ENCODE measurements around the gene AGRN. TPM values are rescaled to one million over a fixed set of nuclear protein-coding genes. Genes with fewer than 3 reads are reported as not detected.
"Not testable (repeated sequence)": the region's sequence is repeated elsewhere in the genome, so short reads cannot be mapped to it uniquely, and the experiment has no call there.

The AGRN gene
- total RNA-seq, 1 donor from 2014 or later, result 1,083 TPM

DNA sequence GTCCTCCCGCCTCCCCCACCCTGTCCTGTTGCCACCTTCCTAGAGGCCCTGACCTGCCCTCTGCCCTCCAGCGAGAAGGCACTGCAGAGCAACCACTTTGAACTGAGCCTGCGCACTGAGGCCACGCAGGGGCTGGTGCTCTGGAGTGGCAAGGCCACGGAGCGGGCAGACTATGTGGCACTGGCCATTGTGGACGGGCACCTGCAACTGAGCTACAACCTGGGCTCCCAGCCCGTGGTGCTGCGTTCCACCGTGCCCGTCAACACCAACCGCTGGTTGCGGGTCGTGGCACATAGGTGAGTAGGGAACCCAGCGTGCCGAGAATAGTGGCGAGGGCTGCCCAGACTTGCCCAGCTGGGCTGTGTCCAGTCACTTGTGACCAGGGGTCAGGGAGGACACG is 33.8 kb downstream of the AGRN start:
- DNase-seq (ENCODE audit: low read depth), result no peak

DNA sequence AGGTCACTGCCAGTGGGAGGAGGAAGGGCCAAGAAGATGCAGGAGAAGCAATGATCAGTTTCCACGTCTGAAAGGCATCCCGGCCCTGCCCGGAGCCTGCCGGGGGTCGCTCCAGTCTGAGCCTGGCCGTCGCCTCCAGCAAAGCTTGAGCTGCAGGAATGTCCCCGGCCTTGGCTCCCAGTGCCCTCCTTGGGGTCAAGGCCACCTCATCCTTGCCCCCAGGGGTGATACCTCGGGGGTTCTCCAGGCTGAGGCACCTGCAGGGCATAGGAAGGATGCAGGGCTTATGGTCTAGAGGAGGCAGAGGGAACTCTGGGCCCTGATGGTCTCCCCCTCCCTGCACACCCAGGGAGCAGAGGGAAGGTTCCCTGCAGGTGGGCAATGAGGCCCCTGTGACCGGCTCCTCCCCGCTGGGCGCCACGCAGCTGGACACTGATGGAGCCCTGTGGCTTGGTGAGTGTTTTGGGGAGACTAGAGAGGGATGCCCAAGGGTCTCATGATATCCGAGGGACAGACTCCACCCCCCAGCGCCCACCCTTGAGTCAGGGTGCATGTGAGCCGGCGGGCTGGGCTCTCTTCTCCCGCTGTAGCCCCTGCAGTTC is 34.3 kb downstream of the AGRN start:
- no peak for DNase-seq (ENCODE audit: low read depth)

DNA sequence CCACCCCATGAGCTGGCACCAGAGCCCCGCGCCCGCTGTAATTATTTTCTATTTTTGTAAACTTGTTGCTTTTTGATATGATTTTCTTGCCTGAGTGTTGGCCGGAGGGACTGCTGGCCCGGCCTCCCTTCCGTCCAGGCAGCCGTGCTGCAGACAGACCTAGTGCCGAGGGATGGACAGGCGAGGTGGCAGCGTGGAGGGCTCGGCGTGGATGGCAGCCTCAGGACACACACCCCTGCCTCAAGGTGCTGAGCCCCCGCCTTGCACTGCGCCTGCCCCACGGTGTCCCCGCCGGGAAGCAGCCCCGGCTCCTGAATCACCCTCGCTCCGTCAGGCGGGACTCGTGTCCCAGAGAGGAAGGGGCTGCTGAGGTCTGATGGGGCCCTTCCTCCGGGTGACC is 35.1 kb downstream of the AGRN start:
- no peak for DNase-seq (ENCODE audit: low read depth)

DNA sequence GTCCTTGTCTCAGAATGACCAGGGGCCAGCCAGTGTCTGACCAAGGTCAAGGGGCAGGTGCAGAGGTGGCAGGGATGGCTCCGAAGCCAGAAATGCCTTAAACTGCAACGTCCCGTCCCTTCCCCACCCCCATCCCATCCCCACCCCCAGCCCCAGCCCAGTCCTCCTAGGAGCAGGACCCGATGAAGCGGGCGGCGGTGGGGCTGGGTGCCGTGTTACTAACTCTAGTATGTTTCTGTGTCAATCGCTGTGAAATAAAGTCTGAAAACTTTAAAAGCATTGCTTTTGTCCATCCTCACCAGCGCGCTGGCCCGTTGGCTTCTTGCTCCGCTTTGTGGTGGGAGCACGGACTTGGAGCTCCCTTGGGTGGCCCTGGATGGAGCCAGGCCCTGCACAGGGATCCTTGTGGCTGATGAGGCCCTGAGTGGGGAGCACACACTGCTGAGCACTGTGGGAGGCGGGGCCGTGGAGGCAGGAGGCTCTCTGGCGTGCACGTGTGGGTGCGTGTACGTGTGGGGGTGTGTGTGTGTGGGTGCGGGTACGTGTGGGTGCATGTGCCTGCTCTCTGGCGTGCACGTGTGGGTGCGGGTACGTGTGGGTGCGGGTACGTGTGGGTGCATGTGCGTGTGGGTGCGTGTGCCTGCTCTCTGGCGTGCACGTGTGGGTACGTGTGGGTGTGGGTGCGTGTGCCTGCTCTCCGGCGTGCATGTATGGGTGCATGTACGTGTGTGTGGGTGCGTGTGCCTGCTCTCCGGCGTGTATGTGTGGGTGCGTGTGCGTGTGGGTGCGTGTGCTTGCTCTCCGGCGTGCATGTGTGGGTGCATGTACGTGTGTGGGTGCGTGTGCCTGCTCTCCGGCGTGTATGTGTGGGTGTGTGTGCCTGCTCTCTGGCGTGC is 36.2 kb downstream of the AGRN start:
- no peak for DNase-seq (ENCODE audit: low read depth)

DNA sequence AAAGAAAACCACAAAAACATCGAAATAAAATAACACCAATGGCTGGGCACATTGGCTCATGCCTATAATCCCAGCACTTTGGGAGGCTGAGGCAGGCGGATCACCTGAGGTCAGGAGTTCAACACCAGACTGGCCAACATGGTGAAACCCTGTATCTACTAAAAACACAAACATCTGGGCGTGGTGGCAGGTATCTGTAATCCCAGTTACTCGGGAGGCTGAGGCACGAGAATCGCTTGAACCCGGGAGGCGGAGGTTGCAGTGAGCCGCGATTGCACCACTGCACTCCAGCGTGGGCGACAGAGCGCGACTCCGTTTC is 37.8 kb downstream of the AGRN start:
- DNase-seq (ENCODE audit: low read depth), result not testable (repeated sequence)

- no peak for DNase-seq (ENCODE audit: low read depth)
Measured at GRCh38 chr1:1058088-1058905, 38.4 kb downstream of the AGRN start.

- DNase-seq (ENCODE audit: low read depth), result no peak
Measured at GRCh38 chr1:1058921-1059493, 39.1 kb downstream of the AGRN start.

DNA sequence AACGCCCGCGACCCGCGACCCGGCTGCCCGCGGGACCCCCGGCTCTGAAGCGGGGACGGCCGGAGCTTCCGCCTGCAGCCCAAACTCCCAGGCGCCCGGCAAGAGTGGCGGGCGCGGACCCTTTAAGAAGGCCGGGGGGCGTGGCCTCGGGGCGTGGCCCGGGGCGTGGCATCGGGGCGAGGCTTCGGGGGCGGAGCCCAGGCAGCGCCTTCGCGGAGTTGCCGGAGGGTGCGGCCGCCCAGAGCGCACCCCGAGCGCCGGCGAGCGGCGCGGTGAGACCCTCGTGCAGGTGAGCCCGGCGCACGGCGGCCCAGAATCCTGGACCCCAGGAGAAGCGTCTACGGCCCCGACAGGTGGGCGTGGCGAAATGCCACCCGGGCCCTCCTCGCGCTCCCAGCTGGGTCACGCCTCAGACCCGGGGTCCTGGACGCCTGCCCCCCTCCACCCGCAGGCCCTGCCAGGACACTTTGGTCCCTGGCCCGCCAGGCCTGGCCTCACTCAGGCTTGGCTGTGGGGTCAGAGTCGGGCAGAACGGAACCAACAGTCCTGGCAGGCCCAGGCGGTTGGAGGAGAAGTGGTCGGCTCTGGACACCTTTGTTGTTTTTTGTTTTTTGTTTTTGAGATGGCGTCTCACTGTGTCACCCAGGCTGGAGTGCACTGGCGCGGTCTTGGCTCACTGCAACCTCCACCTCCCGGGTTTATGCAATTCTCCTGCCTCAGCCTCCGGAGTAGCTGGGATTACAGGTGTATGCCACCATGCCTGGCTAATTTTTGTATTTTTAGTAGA is 39.8 kb downstream of the AGRN start:
- peak; percentile 31 for DNase-seq (ENCODE audit: low read depth)

- DNase-seq (ENCODE audit: low read depth), result no peak
Measured at GRCh38 chr1:1060281-1061000, 40.5 kb downstream of the AGRN start.

GRCh38 chr1:1061682-1062345 is 41.9 kb downstream of the AGRN start:
- no peak for DNase-seq (ENCODE audit: low read depth)

DNA sequence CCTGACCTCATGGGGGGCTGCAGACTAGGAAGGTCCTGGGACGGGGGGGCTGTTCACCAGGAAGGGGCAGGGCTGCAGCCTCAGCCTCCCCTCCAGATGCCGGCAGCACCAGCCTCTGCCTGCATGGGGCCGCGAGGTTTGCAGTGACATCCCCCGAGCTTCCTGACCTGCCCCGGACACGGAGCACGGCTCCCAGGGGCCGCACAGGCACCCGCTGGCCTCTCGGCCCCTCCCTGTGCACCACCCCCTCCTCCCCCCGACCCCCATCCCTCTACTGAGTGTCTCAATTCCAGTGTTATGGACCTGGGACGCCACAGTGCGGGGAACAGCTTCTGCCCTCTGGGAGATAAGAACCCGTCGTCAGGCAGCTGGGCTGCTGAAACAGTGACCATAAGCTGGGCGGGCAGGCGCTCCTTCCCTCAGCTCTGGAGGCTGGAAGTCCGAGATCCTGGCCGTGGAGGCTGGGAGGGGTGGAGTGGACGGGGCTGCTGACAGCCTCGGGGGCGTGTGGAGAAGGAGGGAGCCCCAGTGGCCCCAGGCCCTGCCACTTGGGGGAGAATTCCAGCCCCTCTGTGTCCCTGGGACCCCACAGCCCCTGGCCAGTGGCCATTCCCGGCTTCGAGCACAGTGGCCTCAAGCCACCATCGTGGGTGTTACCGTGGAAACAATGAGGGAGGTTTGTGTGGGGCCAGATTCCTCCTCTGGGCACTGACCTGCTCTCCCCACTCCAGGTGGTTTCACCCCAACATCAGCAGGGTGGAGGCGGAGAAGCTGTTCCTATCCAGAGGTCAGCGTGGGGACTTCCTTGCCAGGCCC is 42.6 kb downstream of the AGRN start:
- no peak for DNase-seq (ENCODE audit: low read depth)

- DNase-seq (ENCODE audit: low read depth), result no peak
Measured at GRCh38 chr1:1063261-1063944, 43.5 kb downstream of the AGRN start.

- peak; percentile 84 for DNase-seq (ENCODE audit: low read depth)
Measured at GRCh38 chr1:1063945-1064831, 44.3 kb downstream of the AGRN start.

GRCh38 chr1:1065265-1065939 is 45.5 kb downstream of the AGRN start:
- no peak for DNase-seq (ENCODE audit: low read depth)

GRCh38 chr1:1065940-1066304 is 46.0 kb downstream of the AGRN start:
- DNase-seq (ENCODE audit: low read depth), result peak; percentile 16

GRCh38 chr1:1066403-1067283 is 46.7 kb downstream of the AGRN start:
- DNase-seq (ENCODE audit: low read depth), result no peak

Measured in renal cortical epithelial cell (primary cell).